ENCODE data around the gene FBXL16.

The FBXL16 gene

DNA sequence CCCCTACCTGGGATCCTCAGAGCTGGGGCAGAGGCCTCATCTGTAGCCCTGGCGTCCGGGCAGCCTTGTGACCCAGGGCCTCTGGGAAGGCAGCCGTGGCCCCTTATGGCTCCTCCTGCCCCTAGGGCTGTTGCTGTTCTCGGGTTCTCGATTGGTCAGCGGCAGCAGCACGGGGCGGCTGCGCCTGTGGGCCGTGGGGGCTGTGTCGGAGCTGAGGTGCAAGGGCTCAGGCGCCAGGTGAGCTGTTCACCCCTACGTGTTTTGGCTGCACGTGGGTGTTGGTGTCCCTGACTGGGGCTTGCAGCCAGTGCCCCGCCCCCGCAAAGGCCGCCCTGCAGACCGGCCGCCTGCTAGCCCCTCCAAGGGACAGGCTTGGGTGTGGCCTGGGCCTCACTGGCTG lies 43.5 kb downstream of the FBXL16 start:
- TF ChIP-seq FOXM1 (IDR thresholded peaks at IDR 0.05; ENCODE audit: borderline replicate concordance, low read depth), result no peak
- TF ChIP-seq EGR1 (IDR thresholded peaks at IDR 0.05), result no peak
- TF ChIP-seq YY1 (IDR thresholded peaks at IDR 0.05; ENCODE audit: low read depth), result no peak
- TF ChIP-seq, protein P1, sequence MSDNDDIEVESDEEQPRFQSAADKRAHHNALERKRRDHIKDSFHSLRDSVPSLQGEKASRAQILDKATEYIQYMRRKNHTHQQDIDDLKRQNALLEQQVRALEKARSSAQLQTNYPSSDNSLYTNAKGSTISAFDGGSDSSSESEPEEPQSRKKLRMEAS (IDR thresholded peaks at IDR 0.05), result no peak
- TF ChIP-seq CREB1 (IDR thresholded peaks at IDR 0.05; ENCODE audit: low read depth), result no peak
- TF ChIP-seq, protein P2, sequence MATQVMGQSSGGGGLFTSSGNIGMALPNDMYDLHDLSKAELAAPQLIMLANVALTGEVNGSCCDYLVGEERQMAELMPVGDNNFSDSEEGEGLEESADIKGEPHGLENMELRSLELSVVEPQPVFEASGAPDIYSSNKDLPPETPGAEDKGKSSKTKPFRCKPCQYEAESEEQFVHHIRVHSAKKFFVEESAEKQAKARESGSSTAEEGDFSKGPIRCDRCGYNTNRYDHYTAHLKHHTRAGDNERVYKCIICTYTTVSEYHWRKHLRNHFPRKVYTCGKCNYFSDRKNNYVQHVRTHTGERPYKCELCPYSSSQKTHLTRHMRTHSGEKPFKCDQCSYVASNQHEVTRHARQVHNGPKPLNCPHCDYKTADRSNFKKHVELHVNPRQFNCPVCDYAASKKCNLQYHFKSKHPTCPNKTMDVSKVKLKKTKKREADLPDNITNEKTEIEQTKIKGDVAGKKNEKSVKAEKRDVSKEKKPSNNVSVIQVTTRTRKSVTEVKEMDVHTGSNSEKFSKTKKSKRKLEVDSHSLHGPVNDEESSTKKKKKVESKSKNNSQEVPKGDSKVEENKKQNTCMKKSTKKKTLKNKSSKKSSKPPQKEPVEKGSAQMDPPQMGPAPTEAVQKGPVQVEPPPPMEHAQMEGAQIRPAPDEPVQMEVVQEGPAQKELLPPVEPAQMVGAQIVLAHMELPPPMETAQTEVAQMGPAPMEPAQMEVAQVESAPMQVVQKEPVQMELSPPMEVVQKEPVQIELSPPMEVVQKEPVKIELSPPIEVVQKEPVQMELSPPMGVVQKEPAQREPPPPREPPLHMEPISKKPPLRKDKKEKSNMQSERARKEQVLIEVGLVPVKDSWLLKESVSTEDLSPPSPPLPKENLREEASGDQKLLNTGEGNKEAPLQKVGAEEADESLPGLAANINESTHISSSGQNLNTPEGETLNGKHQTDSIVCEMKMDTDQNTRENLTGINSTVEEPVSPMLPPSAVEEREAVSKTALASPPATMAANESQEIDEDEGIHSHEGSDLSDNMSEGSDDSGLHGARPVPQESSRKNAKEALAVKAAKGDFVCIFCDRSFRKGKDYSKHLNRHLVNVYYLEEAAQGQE (IDR thresholded peaks at IDR 0.05; ENCODE audit: low read depth), result no peak

DNA sequence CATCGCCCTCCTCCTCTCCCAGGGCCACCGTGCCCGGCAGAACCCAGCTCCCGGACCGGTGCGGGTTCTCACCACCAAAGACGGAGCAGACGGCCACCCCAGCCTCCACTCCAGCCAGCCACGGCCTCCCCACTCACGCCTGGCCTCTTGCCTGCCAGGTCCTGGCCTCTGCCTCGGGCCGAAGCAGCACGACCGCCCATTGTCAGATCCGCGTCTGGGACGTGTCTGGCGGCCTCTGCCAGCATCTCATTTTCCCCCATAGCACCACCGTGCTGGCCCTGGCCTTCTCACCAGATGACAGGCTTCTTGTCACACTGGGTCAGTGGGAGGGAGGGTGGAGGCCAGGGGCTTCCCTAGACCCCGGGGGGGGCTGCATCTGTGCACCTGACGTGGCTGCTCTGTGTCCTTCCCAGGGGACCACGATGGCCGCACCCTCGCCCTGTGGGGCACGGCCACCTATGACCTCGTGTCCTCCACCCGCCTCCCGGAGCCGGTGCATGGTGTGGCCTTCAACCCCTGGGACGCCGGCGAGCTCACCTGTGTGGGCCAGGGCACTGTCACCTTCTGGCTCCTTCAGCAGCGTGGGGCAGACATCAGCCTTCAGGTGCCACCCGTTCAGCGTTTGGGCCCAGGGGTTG lies 44.3 kb downstream of the FBXL16 start:
- no peak for TF ChIP-seq FOXM1 (IDR thresholded peaks at IDR 0.05; ENCODE audit: borderline replicate concordance, low read depth)
- TF ChIP-seq, protein P1 (IDR thresholded peaks at IDR 0.05), result no peak
- TF ChIP-seq, protein P2 (IDR thresholded peaks at IDR 0.05; ENCODE audit: low read depth), result no peak
- no peak for TF ChIP-seq TAF1 (IDR thresholded peaks at IDR 0.05; ENCODE audit: low read depth)
- no peak for TF ChIP-seq EP300 (IDR thresholded peaks at IDR 0.05; ENCODE audit: borderline replicate concordance)
- no peak for TF ChIP-seq CEBPB (IDR thresholded peaks at IDR 0.05)
- no peak for TF ChIP-seq YY1 (IDR thresholded peaks at IDR 0.05; ENCODE audit: low read depth)
- no peak for TF ChIP-seq CREB1 (IDR thresholded peaks at IDR 0.05; ENCODE audit: low read depth)
- no peak for TF ChIP-seq ZBTB7A (IDR thresholded peaks at IDR 0.05; ENCODE audit: low read depth)
- TF ChIP-seq, protein P3, sequence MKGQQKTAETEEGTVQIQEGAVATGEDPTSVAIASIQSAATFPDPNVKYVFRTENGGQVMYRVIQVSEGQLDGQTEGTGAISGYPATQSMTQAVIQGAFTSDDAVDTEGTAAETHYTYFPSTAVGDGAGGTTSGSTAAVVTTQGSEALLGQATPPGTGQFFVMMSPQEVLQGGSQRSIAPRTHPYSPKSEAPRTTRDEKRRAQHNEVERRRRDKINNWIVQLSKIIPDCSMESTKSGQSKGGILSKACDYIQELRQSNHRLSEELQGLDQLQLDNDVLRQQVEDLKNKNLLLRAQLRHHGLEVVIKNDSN (IDR thresholded peaks at IDR 0.05), result no peak
- TF ChIP-seq TEAD4 (IDR thresholded peaks at IDR 0.05), result no peak
- no peak for TF ChIP-seq TCF12 (IDR thresholded peaks at IDR 0.05; ENCODE audit: low read depth)
- TF ChIP-seq EGR1 (IDR thresholded peaks at IDR 0.05), result no peak
- no peak for TF ChIP-seq NFIC (IDR thresholded peaks at IDR 0.05)
- no peak for TF ChIP-seq RAD21 (IDR thresholded peaks at IDR 0.05; ENCODE audit: low read depth)

DNA sequence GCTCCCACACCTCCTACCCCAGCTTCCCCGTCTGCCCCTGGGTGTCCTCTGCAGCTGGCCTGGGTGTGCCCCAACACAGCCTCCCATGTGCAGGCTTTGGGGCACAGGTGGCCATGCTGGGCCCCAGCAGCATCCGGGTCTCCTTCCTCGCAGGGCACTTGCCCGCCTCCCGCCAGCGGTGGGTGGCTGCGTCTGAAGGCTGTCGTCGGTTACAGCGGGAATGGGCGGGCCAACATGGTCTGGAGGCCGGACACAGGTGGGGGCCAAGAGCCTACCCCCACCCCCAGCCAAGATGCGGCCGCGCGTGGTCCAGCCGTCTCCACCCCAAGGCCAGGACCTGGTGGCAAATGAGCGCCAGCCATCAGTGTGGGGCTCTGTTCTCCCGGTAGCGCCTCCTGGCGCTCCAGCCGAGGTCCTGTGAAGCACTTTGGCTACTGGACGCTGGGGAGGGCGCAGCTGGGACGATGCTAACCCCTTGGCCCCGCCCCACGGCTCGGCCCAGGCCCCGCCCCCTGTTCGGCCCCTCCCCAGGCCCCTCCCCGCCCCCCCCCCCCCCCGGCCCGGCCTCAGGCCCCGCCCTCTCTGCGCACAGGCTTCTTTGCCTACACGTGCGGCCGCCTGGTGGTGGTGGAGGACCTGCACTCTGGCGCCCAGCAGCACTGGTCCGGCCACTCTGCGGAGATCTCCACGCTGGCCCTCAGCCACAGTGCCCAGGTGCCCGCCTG lies 45.0 kb downstream of the FBXL16 start:
- TF ChIP-seq, protein P1 (IDR thresholded peaks at IDR 0.05), result peak; percentile 87
- no peak for TF ChIP-seq CREB1 (IDR thresholded peaks at IDR 0.05; ENCODE audit: low read depth)
- no peak for TF ChIP-seq TEAD4 (IDR thresholded peaks at IDR 0.05)
- no peak for TF ChIP-seq CEBPB (IDR thresholded peaks at IDR 0.05)
- TF ChIP-seq, protein P2 (IDR thresholded peaks at IDR 0.05; ENCODE audit: low read depth), result no peak
- peak; percentile 34 for TF ChIP-seq RAD21 (IDR thresholded peaks at IDR 0.05; ENCODE audit: low read depth)
- peak; percentile 35; the same call in 1 of the 2 replicates for TF ChIP-seq YY1 (IDR thresholded peaks at IDR 0.05; ENCODE audit: low read depth)
- no peak; the same call in 1 of the 2 replicates for TF ChIP-seq NFIC (IDR thresholded peaks at IDR 0.05)
- TF ChIP-seq TAF1 (IDR thresholded peaks at IDR 0.05; ENCODE audit: low read depth), result peak; percentile 39; the same call in 1 of the 2 replicates
- no peak for TF ChIP-seq TCF12 (IDR thresholded peaks at IDR 0.05; ENCODE audit: low read depth)
- no peak for TF ChIP-seq FOXM1 (IDR thresholded peaks at IDR 0.05; ENCODE audit: borderline replicate concordance, low read depth)
- TF ChIP-seq, protein P3 (IDR thresholded peaks at IDR 0.05), result peak; percentile 9; the same call in 1 of the 2 replicates
- no peak for TF ChIP-seq EP300 (IDR thresholded peaks at IDR 0.05; ENCODE audit: borderline replicate concordance)

DNA sequence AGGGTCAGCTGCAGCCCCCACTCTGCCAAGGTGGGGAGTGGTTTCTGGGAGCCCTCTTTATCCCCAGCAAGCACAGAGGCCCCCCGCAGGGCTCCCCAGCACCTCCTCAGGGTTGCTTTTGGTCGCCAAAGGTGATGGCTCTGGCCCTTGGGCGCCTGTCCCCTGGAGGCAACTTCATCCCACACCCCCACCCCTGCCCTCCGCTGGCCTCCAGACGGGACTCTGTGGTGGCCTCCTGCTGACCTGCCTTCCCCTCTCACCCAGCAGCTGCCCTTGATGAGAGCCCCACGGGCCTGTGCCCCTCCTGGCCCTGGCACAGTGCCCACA lies 45.5 kb downstream of the FBXL16 start:
- TF ChIP-seq, protein P3 (IDR thresholded peaks at IDR 0.05), result no peak
- no peak for TF ChIP-seq CREB1 (IDR thresholded peaks at IDR 0.05; ENCODE audit: low read depth)

All from Ishikawa (cell line).